Liver (tissue), 3 donors: ENCODE results near the gene CNTN2.

Source experiments
- ATF3 ChIP-seq: IDR thresholded peaks from 2 replicates; pipeline ENCODE4 v1.6.1; 2016; ENCODE audit warnings: antibody characterized with exemption
- CTCF ChIP-seq: fragments of 150-350 bp; IDR thresholded peaks from 2 replicates; pipeline ENCODE4 v1.5.1; 2017; ENCODE audit warnings: improper control_type of control experiment, low read depth, low read length; ENCODE audit not compliant: missing input control
- EGR1 ChIP-seq, 2 donors: IDR thresholded peaks; 2 replicates each; pipeline ENCODE4 v1.6.1; 2016 to 2018; ENCODE audit warnings: antibody characterized with exemption in 2 of 2, low read depth in 2 of 2
- FOXA1 ChIP-seq: IDR thresholded peaks from 2 replicates; pipeline ENCODE4 v1.6.1; 2016; ENCODE audit warnings: antibody characterized with exemption
- GABPA ChIP-seq, 2 donors: IDR thresholded peaks in 1 of 2; conservative IDR thresholded peaks in 1 of 2; 2 replicates each; pipeline ENCODE4 v1.6.1; 2016; ENCODE audit warnings: antibody characterized with exemption in 2 of 2, mild to moderate bottlenecking in 1 of 2, moderate library complexity in 1 of 2
- HNF4A ChIP-seq, 2 donors: conservative IDR thresholded peaks; 2 replicates each; pipeline ENCODE4 v1.6.1; 2016; ENCODE audit warnings: antibody characterized with exemption in 2 of 2, mild to moderate bottlenecking in 2 of 2
- JUND ChIP-seq, 2 donors: IDR thresholded peaks; 2 replicates each; pipeline ENCODE4 v1.6.1; 2016; ENCODE audit warnings: antibody characterized with exemption in 2 of 2
- TAF1 ChIP-seq: conservative IDR thresholded peaks from 2 replicates; pipeline ENCODE4 v1.6.1; 2016; ENCODE audit warnings: antibody characterized with exemption, mild to moderate bottlenecking
- donor health status: healthy.
- donor health status: healthy.

GRCh38 chr1:205059660-205060059 is 16.6 kb downstream of the CNTN2 start:
- no peak for TF ChIP-seq CTCF
- TF ChIP-seq TAF1, result no peak
- no peak for TF ChIP-seq ATF3
- TF ChIP-seq EGR1 (IDR thresholded peaks at IDR 0.05; ENCODE audit: low read depth in 2 of 2), result no peak
- TF ChIP-seq FOXA1, result no peak
- no peak for TF ChIP-seq JUND (IDR thresholded peaks at IDR 0.05)
- TF ChIP-seq HNF4A (conservative IDR thresholded peaks at IDR 0.05), result no peak
- no peak for TF ChIP-seq GABPA (IDR thresholded peaks at IDR 0.05 in 1 of 2, conservative IDR thresholded peaks at IDR 0.05 in 1 of 2)
